ENCODE data around the gene CARM1. TPM values are rescaled to one million over a fixed set of nuclear protein-coding genes. Genes with fewer than 3 reads are reported as not detected.

CARM1 gene
- total and polyA plus RNA-seq, 2 donors (not counting 1 experiment from before 2014, with no cell fraction given), result 33.0 to 34.3 TPM

DNA sequence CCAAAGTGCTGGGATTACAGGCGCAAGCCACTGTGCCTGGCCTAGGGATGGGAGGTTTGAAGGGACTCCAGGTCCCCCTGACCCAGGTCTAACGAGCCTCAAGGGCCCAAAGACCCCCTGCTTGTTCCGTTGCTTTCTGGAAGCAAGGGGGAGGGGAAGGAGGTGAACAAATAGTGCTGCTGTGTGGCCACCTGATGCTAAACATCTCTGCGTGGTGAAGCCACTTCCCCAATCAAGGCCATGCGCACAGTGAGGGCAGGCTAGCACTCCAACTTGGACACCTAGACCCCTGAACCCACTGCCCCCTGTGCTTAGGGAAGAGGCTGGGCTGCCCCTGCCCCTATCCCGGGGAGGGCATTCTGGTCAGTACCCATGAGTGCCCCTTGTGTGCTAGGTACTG is 24.0 kb downstream of the CARM1 start:
- ATAC-seq (ENCODE audit: low read depth), result no peak
- H4K20me1 ChIP-seq (ENCODE audit: control insufficient read depth, insufficient read depth, low read length, poor library complexity, severe bottlenecking), result peaks cover 45% of the 10 kb centered on the region

GRCh38 chr19:10895920-10896319 is 24.6 kb downstream of the CARM1 start:
- H3K27me3 Mint-ChIP-seq, result no peaks in the 10 kb centered on the region
- H4K20me1 ChIP-seq (ENCODE audit: control insufficient read depth, insufficient read depth, low read length, poor library complexity, severe bottlenecking), result peaks cover 45% of the 10 kb centered on the region
- H3K4me1 ChIP-seq (ENCODE audit: control insufficient read depth in 2 of 2, insufficient read depth in 2 of 2, low read length in 2 of 2), result no peaks in the 10 kb centered on the region
- H3K36me3 ChIP-seq (replicated peaks in 1 of 2; ENCODE audit: control extremely low read depth in 1 of 2, control insufficient read depth in 1 of 2, extremely low read depth in 1 of 2, insufficient read depth in 2 of 2, low read length in 1 of 2), result no peaks in the 10 kb centered on the region
- H3K79me2 ChIP-seq (ENCODE audit: control insufficient read depth, insufficient read depth, low read length), result peaks cover 89% of the 10 kb centered on the region
- intact Hi-C loops (cut with micrococcal nuclease), result no loop called here
- H3K4me2 ChIP-seq (replicated peaks; ENCODE audit: low read depth, low read length, poor library complexity, severe bottlenecking), result no peak overlapping the region
- H3K4me3 ChIP-seq (ENCODE audit: control extremely low read depth in 1 of 5, extremely low read depth in 1 of 5, insufficient read depth in 1 of 5, low read depth in 2 of 5, low read length in 4 of 5), result no peak overlapping the region
- no peak overlapping the region for H2AFZ ChIP-seq (ENCODE audit: insufficient read depth, low read depth, low read length, poor library complexity, severe bottlenecking)
- H3K4me1 Mint-ChIP-seq, result peaks cover 8% of the 10 kb centered on the region
- no peak overlapping the region for H3K4me3 Mint-ChIP-seq
- ChIA-PET POLR2A (no interaction called here), CTCF (no interaction called here)
- DNase-seq, result no peak
- H3K27me3 ChIP-seq (replicated peaks in 1 of 4; ENCODE audit: control extremely low read depth in 1 of 4, control insufficient read depth in 3 of 4, insufficient read depth in 4 of 4, low read length in 3 of 4), result no peaks in the 10 kb centered on the region
- WGBS (ENCODE audit: insufficient coverage), result 97% methylated on average over 8 of the region's 12 CpGs
- H3K9me3 ChIP-seq (ENCODE audit: control extremely low read depth in 1 of 3, control insufficient read depth in 2 of 3, insufficient read depth in 1 of 3, low read length in 2 of 3), result no peaks in the 10 kb centered on the region
- H3K27ac Mint-ChIP-seq, result no peak overlapping the region
- TF ChIP-seq, protein P1, sequence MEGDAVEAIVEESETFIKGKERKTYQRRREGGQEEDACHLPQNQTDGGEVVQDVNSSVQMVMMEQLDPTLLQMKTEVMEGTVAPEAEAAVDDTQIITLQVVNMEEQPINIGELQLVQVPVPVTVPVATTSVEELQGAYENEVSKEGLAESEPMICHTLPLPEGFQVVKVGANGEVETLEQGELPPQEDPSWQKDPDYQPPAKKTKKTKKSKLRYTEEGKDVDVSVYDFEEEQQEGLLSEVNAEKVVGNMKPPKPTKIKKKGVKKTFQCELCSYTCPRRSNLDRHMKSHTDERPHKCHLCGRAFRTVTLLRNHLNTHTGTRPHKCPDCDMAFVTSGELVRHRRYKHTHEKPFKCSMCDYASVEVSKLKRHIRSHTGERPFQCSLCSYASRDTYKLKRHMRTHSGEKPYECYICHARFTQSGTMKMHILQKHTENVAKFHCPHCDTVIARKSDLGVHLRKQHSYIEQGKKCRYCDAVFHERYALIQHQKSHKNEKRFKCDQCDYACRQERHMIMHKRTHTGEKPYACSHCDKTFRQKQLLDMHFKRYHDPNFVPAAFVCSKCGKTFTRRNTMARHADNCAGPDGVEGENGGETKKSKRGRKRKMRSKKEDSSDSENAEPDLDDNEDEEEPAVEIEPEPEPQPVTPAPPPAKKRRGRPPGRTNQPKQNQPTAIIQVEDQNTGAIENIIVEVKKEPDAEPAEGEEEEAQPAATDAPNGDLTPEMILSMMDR (IDR thresholded peaks at IDR 0.05), result no peak
- TF ChIP-seq EZH2 (IDR thresholded peaks at IDR 0.05; ENCODE audit: borderline replicate concordance, insufficient read depth, low read depth, low read length, poor library complexity, severe bottlenecking), result no peak
- H3K9me3 Mint-ChIP-seq (ENCODE audit: insufficient read depth), result no peaks in the 10 kb centered on the region
- no peak overlapping the region for H3K9ac ChIP-seq (ENCODE audit: low read length)
- no peak for ATAC-seq (ENCODE audit: low read depth)
- H3K27ac ChIP-seq (ENCODE audit: low read length in 2 of 2), result no peak overlapping the region

More for the DNA sequence above, 24.0 kb downstream of the CARM1 start:
- 90% methylated on average over 3 of the region's 6 CpGs for WGBS (ENCODE audit: insufficient coverage)
- intact Hi-C loops (cut with micrococcal nuclease), result no loop called here
- Mint-ChIP-seq H3K4me1 (peaks cover 8% of the 10 kb centered on the region), H3K27ac (no peak overlapping the region), H3K4me3 (no peak overlapping the region), H3K9me3 (ENCODE audit: insufficient read depth) (no peaks in the 10 kb centered on the region), H3K27me3 (no peaks in the 10 kb centered on the region)
- DNase-seq, result no peak
- ChIA-PET CTCF (no interaction called here), POLR2A (no interaction called here)
- H3K27ac ChIP-seq (ENCODE audit: low read length in 2 of 2), result no peak overlapping the region
- H3K27me3 ChIP-seq (replicated peaks in 1 of 4; ENCODE audit: control extremely low read depth in 1 of 4, control insufficient read depth in 3 of 4, insufficient read depth in 4 of 4, low read length in 3 of 4), result no peaks in the 10 kb centered on the region
- no peak for TF ChIP-seq EZH2 (IDR thresholded peaks at IDR 0.05; ENCODE audit: borderline replicate concordance, insufficient read depth, low read depth, low read length, poor library complexity, severe bottlenecking)
- TF ChIP-seq, protein P1 (IDR thresholded peaks at IDR 0.05), result no peak
- H3K79me2 ChIP-seq (ENCODE audit: control insufficient read depth, insufficient read depth, low read length), result peaks cover 90% of the 10 kb centered on the region
- no peaks in the 10 kb centered on the region for H3K36me3 ChIP-seq (replicated peaks in 1 of 2; ENCODE audit: control extremely low read depth in 1 of 2, control insufficient read depth in 1 of 2, extremely low read depth in 1 of 2, insufficient read depth in 2 of 2, low read length in 1 of 2)
- no peaks in the 10 kb centered on the region for H3K9me3 ChIP-seq (ENCODE audit: control extremely low read depth in 1 of 3, control insufficient read depth in 2 of 3, insufficient read depth in 1 of 3, low read length in 2 of 3)
- H3K4me2 ChIP-seq (replicated peaks; ENCODE audit: low read depth, low read length, poor library complexity, severe bottlenecking), result no peak overlapping the region
- no peak overlapping the region for H2AFZ ChIP-seq (ENCODE audit: insufficient read depth, low read depth, low read length, poor library complexity, severe bottlenecking)
- no peak overlapping the region for H3K4me3 ChIP-seq (ENCODE audit: control extremely low read depth in 1 of 5, extremely low read depth in 1 of 5, insufficient read depth in 1 of 5, low read depth in 2 of 5, low read length in 4 of 5)
- H3K4me1 ChIP-seq (ENCODE audit: control insufficient read depth in 2 of 2, insufficient read depth in 2 of 2, low read length in 2 of 2), result no peaks in the 10 kb centered on the region
- no peak overlapping the region for H3K9ac ChIP-seq (ENCODE audit: low read length)
